ENCODE data around the gene MATR3.

MATR3 gene

DNA sequence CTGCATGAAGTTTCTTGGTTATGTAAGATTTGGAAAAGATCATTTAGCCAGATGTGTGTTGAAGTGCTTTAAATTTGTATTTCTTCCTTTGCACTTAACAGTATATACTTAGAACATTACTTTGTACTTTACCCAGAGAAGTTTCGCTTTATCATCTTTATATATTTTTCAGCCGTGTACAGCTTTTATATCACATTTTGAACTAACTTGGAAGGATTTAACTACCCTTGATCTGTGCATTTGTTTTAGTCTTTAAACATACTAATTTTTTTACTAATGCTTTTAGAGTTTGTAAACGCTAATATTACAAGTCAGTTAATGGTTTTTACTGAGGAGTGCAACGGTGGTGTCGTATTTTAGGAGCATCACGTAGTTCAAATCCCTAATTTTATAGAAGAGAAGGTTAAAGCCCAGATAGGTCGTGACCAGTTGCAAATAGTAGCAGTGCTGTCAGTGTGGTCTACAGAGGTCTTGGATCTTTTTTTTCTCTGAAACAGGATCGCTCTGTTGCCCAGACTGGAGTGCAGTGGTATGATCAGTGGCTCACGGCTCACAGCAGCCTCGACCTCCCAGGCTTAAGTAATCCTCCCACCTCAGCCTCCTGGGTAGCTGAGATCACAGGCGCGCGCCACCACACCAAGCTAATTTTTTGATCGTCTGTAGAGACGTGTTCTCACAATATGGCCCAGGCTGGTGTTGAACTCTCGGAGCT is 2.0 kb downstream of the MATR3 start:
- TF ChIP-seq, protein P1, sequence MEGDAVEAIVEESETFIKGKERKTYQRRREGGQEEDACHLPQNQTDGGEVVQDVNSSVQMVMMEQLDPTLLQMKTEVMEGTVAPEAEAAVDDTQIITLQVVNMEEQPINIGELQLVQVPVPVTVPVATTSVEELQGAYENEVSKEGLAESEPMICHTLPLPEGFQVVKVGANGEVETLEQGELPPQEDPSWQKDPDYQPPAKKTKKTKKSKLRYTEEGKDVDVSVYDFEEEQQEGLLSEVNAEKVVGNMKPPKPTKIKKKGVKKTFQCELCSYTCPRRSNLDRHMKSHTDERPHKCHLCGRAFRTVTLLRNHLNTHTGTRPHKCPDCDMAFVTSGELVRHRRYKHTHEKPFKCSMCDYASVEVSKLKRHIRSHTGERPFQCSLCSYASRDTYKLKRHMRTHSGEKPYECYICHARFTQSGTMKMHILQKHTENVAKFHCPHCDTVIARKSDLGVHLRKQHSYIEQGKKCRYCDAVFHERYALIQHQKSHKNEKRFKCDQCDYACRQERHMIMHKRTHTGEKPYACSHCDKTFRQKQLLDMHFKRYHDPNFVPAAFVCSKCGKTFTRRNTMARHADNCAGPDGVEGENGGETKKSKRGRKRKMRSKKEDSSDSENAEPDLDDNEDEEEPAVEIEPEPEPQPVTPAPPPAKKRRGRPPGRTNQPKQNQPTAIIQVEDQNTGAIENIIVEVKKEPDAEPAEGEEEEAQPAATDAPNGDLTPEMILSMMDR (conservative IDR thresholded peaks at IDR 0.05) = no peak
- peak overlapping the region; percentile 100 for H3K27ac ChIP-seq

GRCh38 chr5:139296198-139296597 is 2.7 kb downstream of the MATR3 start:
- TF ChIP-seq, protein P1 (conservative IDR thresholded peaks at IDR 0.05) = no peak
- H3K27ac ChIP-seq = peak overlapping the region; percentile 100

- TF ChIP-seq, protein P1 (conservative IDR thresholded peaks at IDR 0.05) = no peak
- peak overlapping the region; percentile 100; the same call in 1 of the 2 replicates for H3K27ac ChIP-seq
Measured at GRCh38 chr5:139296862-139297326, 3.4 kb downstream of the MATR3 start.

DNA sequence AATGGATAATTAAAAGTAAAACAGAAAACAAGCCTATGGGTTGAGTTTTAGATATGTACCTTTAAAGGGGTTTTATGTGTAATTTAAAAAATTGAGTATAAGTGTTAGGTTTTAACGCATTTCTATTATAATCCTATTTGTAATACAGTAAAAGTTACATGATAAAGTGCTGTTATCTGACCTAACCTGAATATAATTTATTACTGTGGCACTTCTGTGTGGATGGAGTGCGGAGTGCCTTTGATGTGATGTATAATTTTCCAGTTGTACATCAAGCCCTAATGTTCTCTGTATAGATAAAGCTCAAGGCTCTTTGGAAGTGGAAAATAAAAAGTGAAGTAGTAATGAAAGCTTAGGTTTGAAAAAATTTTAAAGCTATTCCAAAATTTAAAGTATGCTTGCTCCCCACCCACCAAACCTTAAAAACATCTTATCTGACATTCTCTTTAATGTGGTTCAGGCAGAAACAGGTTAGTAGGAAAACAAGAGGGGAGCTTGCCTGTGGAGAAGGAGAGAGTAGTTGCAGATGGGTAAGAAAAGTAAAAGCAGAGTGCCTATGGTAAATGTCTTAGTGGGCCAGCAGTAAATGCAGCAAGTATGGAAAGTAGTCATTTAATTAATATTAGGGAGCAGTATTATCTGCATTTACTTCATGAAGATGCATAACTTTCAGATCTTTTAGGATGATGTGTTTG is 4.0 kb downstream of the MATR3 start:
- TF ChIP-seq, protein P1 (conservative IDR thresholded peaks at IDR 0.05) = no peak
- no peak overlapping the region for H3K27ac ChIP-seq

- TF ChIP-seq, protein P1 (conservative IDR thresholded peaks at IDR 0.05) = no peak
- no peak overlapping the region for H3K27ac ChIP-seq
Measured at GRCh38 chr5:139298242-139298641, 4.7 kb downstream of the MATR3 start.

- H3K27ac ChIP-seq = no peak overlapping the region
- TF ChIP-seq, protein P1 (conservative IDR thresholded peaks at IDR 0.05) = no peak
Measured at GRCh38 chr5:139299486-139299885, 5.9 kb downstream of the MATR3 start.

DNA sequence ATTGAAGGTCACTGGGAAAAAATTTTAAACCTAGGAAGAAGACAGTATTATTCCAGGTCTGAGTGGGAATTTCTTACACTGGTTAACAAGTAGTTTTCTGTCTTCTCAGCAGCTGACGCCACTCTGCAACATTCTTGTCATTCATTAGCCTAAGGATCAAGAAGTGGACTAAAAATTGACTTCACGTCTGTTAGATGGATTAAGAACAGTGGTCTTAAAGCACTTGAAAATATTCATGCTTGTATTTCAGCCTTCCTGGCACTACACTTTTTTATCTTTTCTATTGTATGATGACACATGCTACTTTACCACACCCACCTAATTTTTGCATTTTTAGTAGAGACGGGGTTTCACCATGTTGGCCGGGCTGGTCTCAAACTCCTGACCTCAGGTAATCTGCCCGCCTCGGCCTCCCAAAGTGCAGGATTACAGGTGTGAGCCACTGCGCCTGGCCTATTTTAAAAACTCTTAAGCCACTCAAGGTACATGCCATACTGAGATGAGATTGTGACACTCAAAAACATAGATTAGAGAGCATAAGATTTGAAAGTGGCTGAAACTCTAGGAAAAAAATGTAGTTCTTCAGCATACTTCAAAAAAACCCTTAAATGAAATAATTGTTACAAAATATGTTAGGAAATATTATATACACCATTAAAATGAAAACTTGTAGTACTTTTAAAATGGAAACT is 8.4 kb downstream of the MATR3 start:
- H3K27ac ChIP-seq = no peak overlapping the region
- TF ChIP-seq, protein P1 (conservative IDR thresholded peaks at IDR 0.05) = no peak

Data from VCaP (cell line).